PC-3 (cell line): ENCODE measurements around the gene DIP2C. TPM values are rescaled to one million over a fixed set of nuclear protein-coding genes. Genes with fewer than 3 reads are reported as not detected.

Source experiments
- ATAC-seq: fragments of 200-7000 bp; cut with Tn5 transposase; 2 replicates; pipeline ENCODE4 v1.9.1; 2020; ENCODE audit warnings: mild to moderate bottlenecking, moderate library complexity
- BruUV-seq: library from RNA; stranded (reverse); fragments of 400-500 nt; replicated peaks from 2 replicates; lab custom pipeline; 2021; lab: Mats Ljungman, UMichigan
- CTCF ChIA-PET: fragments of 300-600 bp; sonication (Branson Sonifier 250); formaldehyde crosslinking; loops from one replicate; lab custom pipeline; 2022; ENCODE audit warnings: antibody characterized with exemption; lab: Charles Lee
- POLR2A ChIA-PET: fragments of 300-600 bp; sonication (Branson Sonifier 250); formaldehyde crosslinking; loops from one replicate; lab custom pipeline; 2022; ENCODE audit warnings: antibody characterized with exemption; ENCODE audit not compliant: unreplicated experiment; lab: Charles Lee
- DNase-seq: peaks from one replicate; pipeline ENCODE4 v3.0.0-alpha.2; 2015
- H2AFZ ChIP-seq: fragments of 300-600 bp; sonication (generic); 2 replicates; pipeline ENCODE4 v1.6.0; 2016; ENCODE audit warnings: antibody characterized with exemption, low read length
- H3F3A ChIP-seq: fragments of 300-600 bp; sonication (generic); one replicate; pipeline ENCODE4 v1.6.0; 2017; ENCODE audit warnings: antibody characterized with exemption, low read length, control low read depth, mild to moderate bottlenecking; ENCODE audit not compliant: unreplicated experiment
- H3K27ac ChIP-seq: fragments of 300-600 bp; sonication (generic); 2 replicates; pipeline ENCODE4 v1.5.1; 2016; ENCODE audit warnings: mild to moderate bottlenecking, low read length
- H3K27me3 ChIP-seq: fragments of 300-600 bp; sonication (generic); 2 replicates; pipeline ENCODE4 v1.6.1; 2016; ENCODE audit warnings: low read length, mixed read lengths
- H3K36me3 ChIP-seq: fragments of 300-600 bp; sonication (generic); 2 replicates; pipeline ENCODE4 v1.6.1; 2016; ENCODE audit warnings: low read depth, mixed run types, low read length, mixed read lengths
- H3K4me1 ChIP-seq: fragments of 300-600 bp; sonication (generic); 2 replicates; pipeline ENCODE4 v1.5.1; 2016; ENCODE audit warnings: low read length; ENCODE audit not compliant: insufficient read depth
- H3K4me2 ChIP-seq: fragments of 300-600 bp; sonication (generic); 2 replicates; pipeline ENCODE4 v1.6.0; 2016; ENCODE audit warnings: low read length
- H3K4me3 ChIP-seq: fragments of 300-600 bp; sonication (generic); 2 replicates; pipeline ENCODE4 v1.5.1; 2016; ENCODE audit warnings: mild to moderate bottlenecking, low read length, mixed read lengths
- H3K79me2 ChIP-seq: fragments of 300-600 bp; sonication (generic); 2 replicates; pipeline ENCODE4 v1.6.1; 2017; ENCODE audit warnings: low read length, mixed read lengths
- H3K9ac ChIP-seq: fragments of 300-600 bp; sonication (generic); 2 replicates; pipeline ENCODE4 v1.6.0; 2016; ENCODE audit warnings: mild to moderate bottlenecking, low read length
- H3K9me2 ChIP-seq: fragments of 300-600 bp; sonication (generic); replicated peaks from 2 replicates; pipeline ENCODE4 v1.6.1; 2016; ENCODE audit warnings: mixed run types, low read length, mixed read lengths
- H3K9me3 ChIP-seq: fragments of 300-600 bp; sonication (generic); 2 replicates; pipeline ENCODE4 v1.6.1; 2016; ENCODE audit warnings: low read length, mixed read lengths
- H4K20me1 ChIP-seq: fragments of 300-600 bp; sonication (generic); 2 replicates; pipeline ENCODE4 v1.6.1; 2016; ENCODE audit warnings: low read length, mixed read lengths
- CTCF ChIP-seq: fragments of 300-600 bp; sonication (generic); conservative IDR thresholded peaks from 2 replicates; pipeline ENCODE4 v1.5.1; 2017; ENCODE audit warnings: antibody characterized with exemption, low read depth, mild to moderate bottlenecking, low read length
- EZH2 ChIP-seq: fragments of 300-600 bp; sonication (generic); IDR thresholded peaks from one replicate; pipeline ENCODE4 v1.6.1; 2017; ENCODE audit warnings: antibody characterized with exemption, mild to moderate bottlenecking, low read length; ENCODE audit not compliant: unreplicated experiment
- EZH2phosphoT487 ChIP-seq: fragments of 300-600 bp; sonication (generic); IDR thresholded peaks from 2 replicates; pipeline ENCODE4 v1.6.1; 2018; ENCODE audit warnings: mild to moderate bottlenecking, antibody characterized with exemption, low read length, borderline replicate concordance
- intact Hi-C: fragments of 100-400 bp; cut with micrococcal nuclease; formaldehyde crosslinking; loops from 2 replicates; pipeline ENCODE4 v1.9.0; 2023
- total RNA-seq: library from RNA; depleted of rRNA; stranded (reverse); fragments of >200 nt; gene quantifications from 2 replicates; pipeline ENCODE4 v1.2.3, GENCODE V29; 2014

The DIP2C gene
- total RNA-seq, 1 experiment from 2014 or later, result 3.1 TPM

GRCh38 chr10:717458-717857 lies 28.0 kb upstream of the DIP2C start:
- no TSS peak for BruUV-seq
- POLR2A ChIA-PET, result no interaction called here
- no peaks in the 10 kb centered on the region for H3K27me3 ChIP-seq

GRCh38 chr10:716821-717220 lies 27.4 kb upstream of the DIP2C start:
- BruUV-seq, result no TSS peak
- intact Hi-C loops, result no loop called here
- no peaks in the 10 kb centered on the region for H3K9me3 ChIP-seq
- ChIA-PET CTCF (no interaction called here), POLR2A (no interaction called here)
- no peaks in the 10 kb centered on the region for H3F3A ChIP-seq
- no peak overlapping the region for H2AFZ ChIP-seq
- DNase-seq (no peak), ATAC-seq (no peak)
- H3K9ac ChIP-seq, result no peak overlapping the region
- H3K79me2 ChIP-seq, result no peaks in the 10 kb centered on the region
- no peaks in the 10 kb centered on the region for H3K27me3 ChIP-seq
- no peaks in the 10 kb centered on the region for H3K9me2 ChIP-seq
- no peak overlapping the region for H3K4me3 ChIP-seq
- no peak overlapping the region for H3K27ac ChIP-seq
- H4K20me1 ChIP-seq, result no peaks in the 10 kb centered on the region
- no peak overlapping the region for H3K4me2 ChIP-seq
- peaks cover 6% of the 10 kb centered on the region; the same call in 1 of the 2 replicates for H3K4me1 ChIP-seq
- no peak for TF ChIP-seq EZH2
- TF ChIP-seq CTCF, result no peak
- no peak for TF ChIP-seq EZH2phosphoT487
- no peaks in the 10 kb centered on the region for H3K36me3 ChIP-seq

More at GRCh38 chr10:717458-717857, 28.0 kb upstream of the DIP2C start:
- Histone ChIP-seq H3K4me3 (no peak overlapping the region), H3K9ac (no peak overlapping the region), H3F3A (no peaks in the 10 kb centered on the region), H3K9me3 (no peaks in the 10 kb centered on the region), H3K27ac (no peak overlapping the region), H4K20me1 (no peaks in the 10 kb centered on the region), H3K9me2 (no peaks in the 10 kb centered on the region), H3K4me2 (no peak overlapping the region), H3K4me1 (peaks cover 6% of the 10 kb centered on the region; the same call in 1 of the 2 replicates), H3K36me3 (no peaks in the 10 kb centered on the region), H2AFZ (no peak overlapping the region), H3K79me2 (no peaks in the 10 kb centered on the region)
- ATAC-seq, result no peak
- TF ChIP-seq EZH2phosphoT487 (no peak), EZH2 (no peak), CTCF (no peak)
- CTCF ChIA-PET, result no interaction called here
- no peak for DNase-seq
- intact Hi-C loops, result no loop called here

- no peaks in the 10 kb centered on the region for H3K9me2 ChIP-seq
- CTCF ChIA-PET, result no interaction called here
- ATAC-seq, result no peak
- POLR2A ChIA-PET, result no interaction called here
- no TSS peak for BruUV-seq
- H3K4me1 ChIP-seq, result peaks cover 6% of the 10 kb centered on the region; the same call in 1 of the 2 replicates
- H3K27me3 ChIP-seq, result no peaks in the 10 kb centered on the region
- no peak overlapping the region for H2AFZ ChIP-seq
- intact Hi-C loops, result no loop called here
- H3K4me2 ChIP-seq, result no peak overlapping the region
- no peak for DNase-seq
- no peaks in the 10 kb centered on the region for H3F3A ChIP-seq
- no peak overlapping the region for H3K9ac ChIP-seq
- H3K9me3 ChIP-seq, result no peaks in the 10 kb centered on the region
- H4K20me1 ChIP-seq, result no peaks in the 10 kb centered on the region
- H3K4me3 ChIP-seq, result no peak overlapping the region
- no peak overlapping the region for H3K27ac ChIP-seq
- H3K79me2 ChIP-seq, result no peaks in the 10 kb centered on the region
- H3K36me3 ChIP-seq, result no peaks in the 10 kb centered on the region
- TF ChIP-seq EZH2 (no peak), CTCF (no peak)
Measured at GRCh38 chr10:714214-714613, 24.7 kb upstream of the DIP2C start.
